NCI-H1092 (cell line): ENCODE results near the gene FDXR.

Source experiments
- DNase-seq: peaks from one replicate; lab custom pipeline; 2025; lab: John Stamatoyannopoulos, UW

The FDXR gene

DNA sequence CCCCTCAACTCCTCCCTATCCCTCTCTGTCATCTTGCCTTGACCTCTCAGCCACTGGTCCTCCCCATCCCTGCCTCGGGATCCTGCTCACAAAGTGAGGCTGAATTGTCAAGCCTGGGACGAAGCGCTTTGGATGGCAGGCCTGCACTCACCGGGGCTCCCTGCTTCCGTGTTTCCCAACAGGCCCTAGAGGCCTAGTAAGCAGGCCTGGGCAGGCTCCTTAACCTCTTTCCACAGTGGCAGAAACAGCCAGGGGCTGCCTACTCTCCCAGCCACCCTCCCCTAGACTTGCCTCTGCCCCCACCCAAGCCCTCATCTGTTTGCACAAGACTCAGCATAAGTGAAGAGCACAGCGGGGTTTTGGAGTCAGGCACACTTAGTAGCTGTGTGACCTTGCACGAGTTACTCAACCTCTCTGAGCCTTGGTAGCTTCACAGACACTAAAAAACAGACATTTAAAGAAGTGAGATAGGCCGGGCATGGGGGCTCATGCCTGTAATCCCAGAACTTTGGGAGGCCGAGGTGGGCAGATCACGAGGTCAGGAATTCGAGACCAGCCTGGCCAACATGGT, 25.7 kb upstream of the FDXR start:
- no peak for DNase-seq

DNA sequence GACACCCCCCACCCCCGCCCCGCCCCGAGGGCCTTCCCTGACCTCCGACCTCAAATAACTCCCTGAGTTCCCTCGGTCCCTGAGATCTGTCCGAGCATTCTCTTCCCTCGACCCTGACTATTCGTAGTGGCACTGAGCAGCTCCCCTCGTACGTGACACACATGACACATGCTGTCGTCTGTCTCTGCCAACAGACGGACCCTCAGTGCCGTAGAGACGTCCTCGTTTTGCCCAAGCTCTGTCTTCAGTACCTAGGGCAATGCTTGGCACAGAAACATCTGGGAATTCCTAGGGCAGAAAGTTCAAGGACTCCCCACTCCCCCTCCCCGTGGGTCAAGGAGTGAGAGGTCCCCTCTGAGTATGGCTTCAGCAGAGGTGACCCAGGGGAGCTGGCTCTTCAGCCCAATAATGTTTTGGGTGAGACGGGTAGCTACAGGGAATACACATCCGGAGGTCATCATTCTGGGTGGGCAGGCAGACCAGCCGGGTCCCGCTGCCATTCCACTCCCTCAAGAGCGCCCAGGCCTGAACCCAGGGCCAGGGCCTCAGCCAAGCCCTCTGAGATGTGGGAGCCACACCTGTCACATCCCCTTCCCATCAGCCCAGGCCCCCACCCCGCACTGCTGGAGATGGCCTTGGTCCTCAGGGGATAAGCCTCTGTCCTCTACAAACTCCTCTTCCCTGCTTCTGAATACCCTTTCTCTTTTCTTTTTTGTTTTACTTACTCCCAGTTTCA, 21.3 kb upstream of the FDXR start:
- DNase-seq: no peak

DNA sequence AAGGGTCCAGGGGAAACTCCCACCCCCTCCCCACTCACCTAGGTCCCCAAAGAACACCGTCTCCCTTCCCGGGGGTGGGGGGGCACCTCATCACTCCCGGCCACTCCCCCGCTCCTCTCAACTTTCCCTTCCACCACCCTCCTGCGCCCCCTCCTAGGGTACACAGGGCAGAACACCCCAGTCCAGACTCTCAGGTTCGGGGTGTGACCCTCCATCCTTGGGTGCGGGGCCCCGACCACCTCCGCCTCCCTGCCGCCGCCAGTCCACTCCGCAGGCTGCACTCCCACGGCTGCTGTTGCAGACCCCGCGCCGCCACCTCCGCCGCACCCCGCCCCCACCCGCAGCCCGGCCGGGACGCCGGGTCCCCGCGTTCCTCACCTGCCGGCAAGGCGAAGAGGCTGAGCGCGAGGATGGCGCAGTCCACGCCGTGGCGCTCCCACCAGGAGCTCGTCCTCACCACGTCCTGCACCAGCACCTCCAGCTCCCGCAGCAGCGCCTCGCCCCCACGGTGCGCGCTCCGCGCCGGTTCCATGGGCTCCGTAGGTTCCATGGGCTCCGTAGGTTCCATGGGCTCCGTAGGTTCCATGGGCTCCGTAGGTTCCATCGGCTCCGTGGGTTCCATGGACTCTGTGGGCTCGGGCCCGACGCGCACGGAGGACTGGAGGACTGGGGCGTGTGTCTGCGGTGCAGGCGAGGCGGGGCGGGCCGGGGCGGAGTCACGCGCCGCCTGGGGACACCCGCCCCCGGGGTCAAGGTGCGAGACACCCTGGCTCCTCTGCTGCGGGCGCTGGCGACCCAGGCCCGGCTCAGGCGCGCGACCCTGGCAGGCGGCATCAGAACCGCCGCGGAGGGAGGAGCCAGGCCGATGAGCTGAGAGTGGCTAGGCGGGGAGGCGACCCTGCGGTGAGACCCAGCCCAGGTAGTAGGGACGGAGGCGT, 20.4 kb upstream of the FDXR start, which contains the start of gene FADS6:
Gene FADS6, minus strand, starts transcription at position 660 of the 938 bp plus-strand sequence. Its CDS starts 38 bp downstream, at position 622.
- DNase-seq: no peak

DNA sequence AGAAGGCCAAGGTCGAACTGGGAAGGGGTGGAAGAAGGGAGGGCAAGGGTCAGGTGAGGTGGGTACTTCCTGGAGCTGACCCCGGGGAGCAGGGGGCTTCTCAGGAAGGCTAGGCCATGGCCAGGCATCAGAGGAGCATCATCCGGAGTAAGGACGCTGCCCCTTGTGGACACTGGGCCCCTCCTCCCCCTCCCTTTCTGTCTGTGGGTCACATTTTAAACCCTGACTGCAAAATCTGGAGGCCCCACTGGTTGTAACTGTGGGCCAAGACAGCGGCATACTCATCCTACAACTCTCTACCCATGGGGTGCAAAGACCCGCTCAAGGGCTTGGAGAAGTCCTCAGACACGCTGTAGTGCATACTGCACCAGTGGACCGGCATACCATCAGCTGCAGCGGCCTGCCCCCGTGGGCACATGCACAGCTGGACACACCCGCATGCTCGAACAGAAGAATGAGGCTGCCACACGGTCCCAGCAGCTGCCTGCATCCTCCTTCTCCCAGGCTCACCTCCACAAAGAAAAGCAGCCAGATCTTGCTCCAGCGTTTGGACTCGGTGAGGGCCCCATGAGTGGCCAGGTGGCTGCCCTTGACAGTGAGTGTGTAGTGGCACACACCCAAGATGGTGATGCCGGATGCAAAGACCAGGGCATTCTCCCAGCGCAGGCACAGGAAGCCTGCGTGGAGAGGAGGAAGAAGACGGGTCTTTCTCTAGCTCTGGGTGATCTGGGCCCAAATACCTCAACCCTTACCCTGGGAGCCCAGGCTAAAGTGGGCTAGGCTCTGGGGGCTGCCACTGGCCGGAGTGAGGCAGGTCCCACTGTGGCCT, 19.4 kb upstream of the FDXR start:
- no peak for DNase-seq

DNA sequence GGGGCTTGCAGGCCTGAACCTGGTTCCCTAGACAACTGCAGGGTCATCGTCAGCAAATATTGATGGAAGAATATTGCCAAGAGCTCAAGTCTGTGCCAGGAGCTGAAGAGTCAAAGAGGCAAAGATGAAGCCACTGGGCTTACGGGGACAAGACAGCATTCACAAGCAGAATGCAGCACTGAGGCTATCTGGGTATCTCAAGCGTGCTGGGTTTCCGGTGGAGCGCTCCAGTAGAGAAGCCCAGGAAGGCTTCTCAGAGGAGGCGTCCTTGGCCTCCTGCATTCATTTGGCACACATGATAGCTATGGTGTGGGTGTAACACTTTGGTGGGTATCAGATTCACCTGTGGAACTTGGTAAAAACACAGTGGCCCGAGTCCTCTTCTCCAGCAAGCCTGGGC, 17.8 kb upstream of the FDXR start:
- DNase-seq: no peak

GRCh38 chr17:74888469-74888868, 15.7 kb upstream of the FDXR start:
- no peak for DNase-seq

DNA sequence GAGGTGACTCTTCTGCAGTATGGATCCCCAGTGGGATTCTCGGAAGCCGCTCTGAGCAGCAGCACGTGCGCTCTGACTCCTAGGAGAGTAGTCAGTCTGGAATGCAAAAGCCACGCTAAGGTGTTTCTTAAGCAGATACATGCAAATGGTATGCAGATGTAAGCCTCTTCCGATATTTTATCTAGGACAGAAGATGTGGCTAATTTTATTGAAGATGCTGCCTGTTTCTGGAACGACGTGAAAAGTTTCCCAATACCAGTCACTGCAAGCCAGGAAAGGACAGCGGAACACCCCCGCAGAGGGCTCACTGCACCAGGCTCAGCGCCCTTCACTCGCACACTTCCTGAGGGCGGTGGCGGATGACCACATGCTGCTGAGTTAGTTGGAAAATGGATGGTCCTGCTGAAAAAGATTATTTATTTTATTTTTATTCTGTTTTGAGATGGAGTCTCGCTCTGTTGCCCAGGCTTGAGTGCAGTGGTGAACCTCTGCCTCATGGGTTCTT, 10.5 kb upstream of the FDXR start:
- DNase-seq: no peak

GRCh38 chr17:74882517-74883240, 9.9 kb upstream of the FDXR start:
- DNase-seq: no peak

DNA sequence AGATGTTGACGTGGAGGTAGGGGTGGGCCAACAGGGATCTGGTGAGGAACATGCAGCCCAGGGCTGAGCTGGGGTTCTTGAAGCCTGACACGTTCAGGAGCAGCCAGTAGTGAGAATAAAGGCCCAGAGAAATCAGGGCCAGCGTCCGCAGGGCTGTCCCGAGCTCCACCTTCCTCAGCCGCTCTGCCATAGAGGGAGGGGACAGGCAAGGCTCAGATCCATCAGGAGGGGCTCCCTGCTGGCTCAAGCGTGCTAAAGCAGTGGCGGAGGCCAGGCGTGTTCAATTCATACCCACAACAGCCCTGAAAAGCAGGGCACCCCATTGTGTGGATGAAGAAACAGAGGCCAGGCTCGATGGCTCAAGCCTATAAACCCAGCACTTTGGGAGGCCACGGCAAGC, 8.3 kb upstream of the FDXR start:
- DNase-seq: no peak

GRCh38 chr17:74879308-74879707, 6.5 kb upstream of the FDXR start:
- DNase-seq: no peak

- no peak for DNase-seq
These were observed 5.9 kb upstream of the FDXR start for GRCh38 chr17:74878658-74879057.

- DNase-seq: no peak
These were observed 5.1 kb upstream of the FDXR start for GRCh38 chr17:74877592-74878548.

DNA sequence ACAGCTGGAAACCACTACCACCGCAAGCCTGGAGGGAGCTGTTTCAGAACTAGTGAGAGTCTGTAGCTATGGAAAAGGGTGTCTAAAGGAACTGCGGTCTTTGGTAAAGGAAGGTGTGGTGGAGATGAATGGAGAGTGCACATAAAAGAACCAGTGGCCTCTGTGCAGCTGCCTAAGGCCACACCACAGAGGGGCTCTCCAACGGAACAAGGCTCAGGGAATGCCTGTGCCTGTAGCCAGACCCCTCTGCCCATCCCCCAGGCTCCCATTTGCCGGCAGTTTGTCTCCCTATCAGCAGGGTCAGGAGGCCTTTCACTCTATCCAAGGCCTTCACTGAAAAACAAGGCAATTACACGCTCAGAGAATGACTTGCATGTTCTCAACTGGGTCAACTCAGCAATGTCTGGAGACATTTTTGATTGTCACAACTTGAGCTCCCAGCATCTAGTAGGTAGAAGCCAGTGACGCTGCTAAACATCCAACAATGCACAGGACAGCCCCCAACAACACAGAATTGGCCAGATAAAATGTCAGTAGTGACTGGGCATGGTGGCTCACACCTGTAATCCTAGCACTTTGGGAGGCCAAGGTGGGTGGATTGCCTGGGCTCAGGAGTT, 3.3 kb upstream of the FDXR start:
- DNase-seq: no peak

DNA sequence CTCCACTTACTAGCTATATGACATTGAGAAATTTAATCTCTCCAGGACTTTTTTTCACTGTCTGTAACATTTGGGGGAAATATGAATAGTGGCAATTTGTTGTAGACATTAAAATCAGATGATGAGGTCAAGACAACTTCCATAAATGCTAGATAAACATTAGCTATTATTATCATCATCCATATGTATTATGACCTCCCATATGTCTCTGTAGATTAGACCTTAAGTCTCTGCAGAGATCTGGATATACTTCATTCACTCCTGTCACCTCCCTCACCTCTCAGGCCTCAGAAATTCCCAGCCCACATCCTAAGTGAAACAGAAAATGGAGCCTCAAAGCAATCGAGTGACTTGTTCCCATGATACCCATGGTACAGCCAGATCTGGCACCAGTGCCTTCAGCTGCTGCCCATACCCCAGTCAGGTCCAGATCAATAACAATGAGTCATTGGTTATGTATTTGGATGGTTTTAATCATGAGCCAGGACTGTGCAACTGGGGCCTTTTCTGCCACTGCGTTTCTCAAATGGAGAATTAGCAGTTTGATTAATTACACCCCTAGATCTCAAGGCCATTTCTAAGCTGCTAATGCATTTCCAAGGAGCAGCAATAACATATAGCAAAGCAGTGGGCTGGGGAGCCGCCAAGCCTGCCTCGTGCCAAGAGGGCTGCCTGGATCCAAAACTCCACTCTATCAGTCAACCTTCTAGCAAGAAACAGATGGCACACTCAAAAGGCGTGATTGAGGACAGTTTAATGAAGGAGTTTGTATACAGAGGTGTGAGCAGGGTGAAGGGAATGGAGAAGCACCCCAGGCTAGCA, 2.6 kb upstream of the FDXR start:
- peak; percentile 18 for DNase-seq

DNA sequence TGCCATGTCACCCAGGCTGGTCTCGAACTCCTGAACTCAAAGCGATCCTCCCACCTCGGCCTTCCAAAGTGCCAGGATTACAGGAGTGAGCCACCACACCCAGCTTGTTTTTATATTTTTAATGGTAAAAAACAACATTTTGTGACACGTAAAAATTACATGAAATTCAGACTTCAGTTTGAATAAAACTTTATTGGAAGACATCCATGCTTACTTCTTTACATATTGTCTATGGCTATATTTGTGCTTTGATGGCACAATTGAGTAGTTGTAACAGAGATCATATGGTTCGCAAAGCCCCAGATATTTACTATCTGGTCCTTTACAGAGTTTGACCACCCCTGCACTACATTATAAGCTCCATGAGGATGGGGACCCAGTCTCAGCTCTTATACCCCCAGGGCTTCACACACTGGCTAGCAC, 1.8 kb upstream of the FDXR start:
- DNase-seq: no peak

GRCh38 chr17:74873874-74874614, 1.2 kb upstream of the FDXR start:
- no peak for DNase-seq

- DNase-seq: peak; percentile 100
These were observed 461 bp upstream of the FDXR start for GRCh38 chr17:74873037-74873873.
